ENCODE data around the gene RBMS3.
"Not testable (repeated sequence)": the region's sequence is repeated elsewhere in the genome, so short reads cannot be mapped to it uniquely, and the experiment has no call there.

RBMS3 gene

GRCh38 chr3:29280404-29281093 is at the start of gene RBMS3:
Gene RBMS3, plus strand, starts transcription at chr3:29281071.
- no peak for DNase-seq (ENCODE audit: low read depth in 3 of 3, low spot score in 1 of 3)

GRCh38 chr3:29233126-29233525 is 47.7 kb upstream of the RBMS3 start:
- not testable (repeated sequence) for DNase-seq (ENCODE audit: low read depth in 3 of 3, low spot score in 1 of 3)

GRCh38 chr3:29236146-29236840 is 44.6 kb upstream of the RBMS3 start:
- no peak for DNase-seq (ENCODE audit: low read depth in 3 of 3, low spot score in 1 of 3)

GRCh38 chr3:29239376-29239775 is 41.5 kb upstream of the RBMS3 start:
- DNase-seq (ENCODE audit: low read depth in 3 of 3, low spot score in 1 of 3), result no peak

- DNase-seq (ENCODE audit: low read depth in 3 of 3, low spot score in 1 of 3), result no peak
Observed at GRCh38 chr3:29240248-29240647, 40.6 kb upstream of the RBMS3 start.

GRCh38 chr3:29240887-29241286 is 40.0 kb upstream of the RBMS3 start:
- DNase-seq (ENCODE audit: low read depth in 3 of 3, low spot score in 1 of 3), result no peak

GRCh38 chr3:29241855-29242254 is 39.0 kb upstream of the RBMS3 start:
- DNase-seq (ENCODE audit: low read depth in 3 of 3, low spot score in 1 of 3), result no peak

- DNase-seq (ENCODE audit: low read depth in 3 of 3, low spot score in 1 of 3), result no peak
Observed at GRCh38 chr3:29242296-29242695, 38.6 kb upstream of the RBMS3 start.

GRCh38 chr3:29245441-29245840 is 35.4 kb upstream of the RBMS3 start:
- no peak for DNase-seq (ENCODE audit: low read depth in 3 of 3, low spot score in 1 of 3)

- DNase-seq (ENCODE audit: low read depth in 3 of 3, low spot score in 1 of 3), result no peak
Observed at GRCh38 chr3:29247088-29247745, 33.7 kb upstream of the RBMS3 start.

- no peak for DNase-seq (ENCODE audit: low read depth in 3 of 3, low spot score in 1 of 3)
Observed at GRCh38 chr3:29249829-29250345, 31.0 kb upstream of the RBMS3 start.

- DNase-seq (ENCODE audit: low read depth in 3 of 3, low spot score in 1 of 3), result no peak
Observed at GRCh38 chr3:29255854-29256696, 24.8 kb upstream of the RBMS3 start.

- no peak for DNase-seq (ENCODE audit: low read depth in 3 of 3, low spot score in 1 of 3)
Observed at GRCh38 chr3:29258161-29258560, 22.7 kb upstream of the RBMS3 start.

- DNase-seq (ENCODE audit: low read depth in 3 of 3, low spot score in 1 of 3), result no peak
Observed at GRCh38 chr3:29261119-29261518, 19.8 kb upstream of the RBMS3 start.

- DNase-seq (ENCODE audit: low read depth in 3 of 3, low spot score in 1 of 3), result no peak
Observed at GRCh38 chr3:29263476-29263875, 17.4 kb upstream of the RBMS3 start.

- no peak for DNase-seq (ENCODE audit: low read depth in 3 of 3, low spot score in 1 of 3)
Observed at GRCh38 chr3:29265509-29266072, 15.3 kb upstream of the RBMS3 start.

- DNase-seq (ENCODE audit: low read depth in 3 of 3, low spot score in 1 of 3), result no peak
Observed at GRCh38 chr3:29267226-29267625, 13.6 kb upstream of the RBMS3 start.

- DNase-seq (ENCODE audit: low read depth in 3 of 3, low spot score in 1 of 3), result no peak
Observed at GRCh38 chr3:29268651-29269050, 12.2 kb upstream of the RBMS3 start.

GRCh38 chr3:29270752-29271151 is 10.1 kb upstream of the RBMS3 start:
- no peak for DNase-seq (ENCODE audit: low read depth in 3 of 3, low spot score in 1 of 3)

GRCh38 chr3:29271475-29271874 is 9.4 kb upstream of the RBMS3 start:
- no peak for DNase-seq (ENCODE audit: low read depth in 3 of 3, low spot score in 1 of 3)

GRCh38 chr3:29274667-29275066 is 6.2 kb upstream of the RBMS3 start:
- DNase-seq (ENCODE audit: low read depth in 3 of 3, low spot score in 1 of 3), result no peak
